Measurements from ENCODE around the gene FHOD3.

- TF ChIP-seq CTCF (IDR thresholded peaks at IDR 0.05) (no peak), POLR2AphosphoS5 (IDR thresholded peaks at IDR 0.05; ENCODE audit: insufficient read depth in 1 of 2, low read depth in 1 of 2) (no peak), POLR2A (IDR thresholded peaks at IDR 0.05) (no peak)
These were observed 332.3 kb downstream of the FHOD3 start for GRCh38 chr18:36629836-36630235.
